PC-9 (cell line): ENCODE data around the gene MTG1. TPM values are rescaled to one million over a fixed set of nuclear protein-coding genes. Genes with fewer than 3 reads are reported as not detected.

Experiments
- BruUV-seq: library from RNA; stranded (reverse); fragments of 400-500 nt; replicated peaks from 2 replicates; lab custom pipeline; 2021; lab: Mats Ljungman, UMichigan
- CTCF ChIA-PET: fragments of 300-600 bp; sonication (Branson Sonifier 250); formaldehyde crosslinking; loops from one replicate; lab custom pipeline; 2022; ENCODE audit warnings: antibody characterized with exemption; lab: Charles Lee
- POLR2A ChIA-PET: fragments of 300-600 bp; sonication (Branson Sonifier 250); formaldehyde crosslinking; loops from one replicate; lab custom pipeline; 2022; ENCODE audit warnings: antibody characterized with exemption; ENCODE audit not compliant: unreplicated experiment; lab: Charles Lee
- DNase-seq, 2 experiments: peaks; one replicate each; pipeline versions ENCODE4 v3.0.0 to v3.0.0-alpha.2; 2015 to 2022; ENCODE audit warnings: mixed read lengths in 1 of 2
- H2AFZ ChIP-seq: fragments of 200-600 bp; sonication (generic); 2 replicates; pipeline ENCODE4 v1.8.1; 2017; ENCODE audit warnings: antibody characterized with exemption
- H3F3A ChIP-seq: fragments of 200-600 bp; sonication (generic); 2 replicates; pipeline ENCODE4 v1.8.1; 2017; ENCODE audit warnings: antibody characterized with exemption, mild to moderate bottlenecking, low read depth; ENCODE audit not compliant: insufficient read depth
- H3K27ac ChIP-seq: fragments of 200-600 bp; sonication (generic); 2 replicates; pipeline ENCODE4 v1.6.1; 2016; ENCODE audit warnings: mixed run types
- H3K27me3 ChIP-seq: fragments of 200-600 bp; sonication (generic); 2 replicates; pipeline ENCODE4 v1.6.1; 2016; ENCODE audit warnings: low read depth, mixed run types; ENCODE audit not compliant: insufficient read depth
- H3K36me3 ChIP-seq: fragments of 200-600 bp; sonication (generic); 2 replicates; pipeline ENCODE4 v1.6.1; 2016; ENCODE audit warnings: low read depth, mixed run types
- H3K4me1 ChIP-seq: fragments of 200-600 bp; sonication (generic); replicated peaks from 2 replicates; pipeline ENCODE4 v1.6.1; 2016; ENCODE audit warnings: mixed run types; ENCODE audit not compliant: insufficient read depth
- H3K4me2 ChIP-seq: fragments of 200-600 bp; sonication (generic); 2 replicates; pipeline ENCODE4 v1.6.1; 2017; ENCODE audit warnings: mixed run types
- H3K4me3 ChIP-seq: fragments of 200-600 bp; sonication (generic); 2 replicates; pipeline ENCODE4 v1.6.1; 2016; ENCODE audit warnings: mixed run types
- H3K79me2 ChIP-seq: fragments of 200-600 bp; sonication (generic); 2 replicates; pipeline ENCODE4 v1.6.1; 2017; ENCODE audit warnings: low read depth, mixed run types
- H3K9me2 ChIP-seq: fragments of 200-600 bp; sonication (generic); 2 replicates; pipeline ENCODE4 v1.8.1; 2017; ENCODE audit warnings: mild to moderate bottlenecking; ENCODE audit not compliant: insufficient read depth
- H3K9me3 ChIP-seq: fragments of 200-600 bp; sonication (generic); 2 replicates; pipeline ENCODE4 v1.8.1; 2016; ENCODE audit warnings: low read depth; ENCODE audit not compliant: insufficient read depth
- H4K20me1 ChIP-seq: fragments of 200-600 bp; sonication (generic); 2 replicates; pipeline ENCODE4 v1.8.1; 2017; ENCODE audit not compliant: insufficient read depth
- CTCF ChIP-seq: fragments of 200-600 bp; sonication (generic); conservative IDR thresholded peaks from 2 replicates; pipeline ENCODE4 v1.6.1; 2017; ENCODE audit warnings: mixed run types, antibody characterized with exemption, mild to moderate bottlenecking, moderate library complexity
- EZH2 ChIP-seq: fragments of 200-600 bp; sonication (generic); IDR thresholded peaks from 2 replicates; pipeline ENCODE4 v1.8.0; 2017; ENCODE audit warnings: antibody characterized with exemption, low read depth
- intact Hi-C: fragments of 100-400 bp; cut with micrococcal nuclease; formaldehyde crosslinking; loops from one replicate; pipeline ENCODE4 v1.10.0; 2022; ENCODE audit not compliant: unreplicated experiment
- total RNA-seq: library from RNA; stranded (reverse); gene quantifications from 2 replicates; pipeline ENCODE4 v1.2.3, GENCODE V29; 2021

The MTG1 gene
- total RNA-seq, 1 experiment from 2014 or later, result 33.0 TPM

GRCh38 chr10:133444342-133445267 lies 50.6 kb downstream of the MTG1 start:
- no peak overlapping the region for H3K4me3 ChIP-seq
- ChIA-PET CTCF (no interaction called here), POLR2A (no interaction called here)
- H3K27me3 ChIP-seq, result no peaks in the 10 kb centered on the region
- H3K4me2 ChIP-seq, result no peak overlapping the region
- no peaks in the 10 kb centered on the region for H3K36me3 ChIP-seq
- no TSS peak for BruUV-seq
- intact Hi-C loops, result no loop called here
- H3K27ac ChIP-seq, result no peak overlapping the region
- DNase-seq, result no peak
- TF ChIP-seq CTCF, result no peak
- TF ChIP-seq EZH2, result no peak
- H4K20me1 ChIP-seq, result no peaks in the 10 kb centered on the region
- no peak overlapping the region for H2AFZ ChIP-seq
- no peaks in the 10 kb centered on the region for H3F3A ChIP-seq
- no peaks in the 10 kb centered on the region for H3K9me2 ChIP-seq
- no peaks in the 10 kb centered on the region for H3K79me2 ChIP-seq
- H3K4me1 ChIP-seq, result no peaks in the 10 kb centered on the region
- no peaks in the 10 kb centered on the region for H3K9me3 ChIP-seq

GRCh38 chr10:133445268-133445732 lies 51.3 kb downstream of the MTG1 start:
- no peaks in the 10 kb centered on the region for H3K79me2 ChIP-seq
- BruUV-seq, result no TSS peak

More at GRCh38 chr10:133445268-133445732, 51.3 kb downstream of the MTG1 start:
- POLR2A ChIA-PET, result no interaction called here
- CTCF ChIA-PET, result no interaction called here
- Histone ChIP-seq H4K20me1 (no peaks in the 10 kb centered on the region), H3K9me2 (no peaks in the 10 kb centered on the region), H2AFZ (no peak overlapping the region), H3K4me2 (no peak overlapping the region), H3K4me1 (no peaks in the 10 kb centered on the region), H3K36me3 (no peaks in the 10 kb centered on the region), H3K27ac (no peak overlapping the region), H3K9me3 (no peaks in the 10 kb centered on the region), H3F3A (no peaks in the 10 kb centered on the region), H3K27me3 (no peaks in the 10 kb centered on the region), H3K4me3 (no peak overlapping the region)
- intact Hi-C loops, result no loop called here
- DNase-seq, result no peak
- TF ChIP-seq CTCF, result no peak
- no peak for TF ChIP-seq EZH2
